Right atrium auricular region (tissue), 2 donors: ENCODE measurements around the gene NXPH1. TPM values are rescaled to one million over a fixed set of nuclear protein-coding genes. Genes with fewer than 3 reads are reported as not detected.
A peak's percentile ranks its signal among the peaks of the same experiment; 100 is the strongest.

ENCODE experiments used
- DNase-seq: peaks from one replicate; pipeline ENCODE4 v3.0.0-alpha.2; 2019; ENCODE audit warnings: low spot score
- H3K27ac ChIP-seq, 2 donors: fragments of 200-600 bp; sonication (generic); 1 replicate in 1 of 2; 2 replicates in 1 of 2; pipeline ENCODE4 v1.5.1; 2016 to 2019
- H3K27me3 ChIP-seq, 2 donors: fragments of 200-600 bp; sonication (generic); one replicate each; pipeline versions ENCODE4 v1.5.1 to v1.6.0; 2017 to 2019
- H3K36me3 ChIP-seq: fragments of 200-600 bp; sonication (generic); one replicate; pipeline ENCODE4 v1.5.1; 2016
- H3K4me1 ChIP-seq, 2 donors: fragments of 200-600 bp; sonication (generic); one replicate each; pipeline versions ENCODE4 v1.5.1 to v1.6.0; 2017 to 2019
- H3K4me3 ChIP-seq, 2 donors: fragments of 200-600 bp; sonication (generic); 1 replicate in 1 of 2; 2 replicates in 1 of 2; pipeline ENCODE4 v1.5.1; 2017 to 2019; ENCODE audit warnings: mild to moderate bottlenecking in 1 of 2, moderate library complexity in 1 of 2
- H3K9me3 ChIP-seq, 2 donors: fragments of 200-600 bp; sonication (generic); one replicate each; pipeline ENCODE4 v1.5.1; 2019
- total RNA-seq, 2 donors: library from RNA; depleted of rRNA; stranded (reverse); fragments of >200 nt; gene quantifications; one replicate each; pipeline ENCODE4 v1.1.0, GENCODE V29; 2016
- TF ChIP-seq, protein P1 (sequence below), 2 donors: fragments of 200-600 bp; sonication (generic); IDR thresholded peaks; one replicate each; pipeline ENCODE4 v1.5.1; 2019; ENCODE audit warnings: antibody characterized with exemption in 2 of 2

The NXPH1 gene
- total RNA-seq, 2 donors from 2014 or later, result not detected

DNA sequence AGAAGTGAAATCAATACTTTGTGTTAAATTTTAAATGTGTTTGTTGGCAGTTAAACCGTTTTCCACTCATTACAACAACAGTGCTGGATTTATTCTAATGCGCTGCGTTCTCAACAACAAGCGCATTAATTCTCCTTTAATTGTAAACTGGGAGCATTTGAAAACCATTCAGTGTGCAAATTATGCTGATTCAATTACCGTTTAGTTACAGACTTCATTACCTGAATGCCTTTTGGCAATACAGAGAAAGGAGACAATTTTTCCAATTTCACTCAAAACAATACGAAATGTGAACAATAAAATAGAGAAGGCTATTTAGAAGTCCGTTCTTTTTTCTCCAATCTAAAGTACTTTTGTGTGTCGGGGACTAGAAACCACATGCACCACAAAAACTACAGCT, 4.2 kb downstream of the NXPH1 start:
- TF ChIP-seq, protein P1, sequence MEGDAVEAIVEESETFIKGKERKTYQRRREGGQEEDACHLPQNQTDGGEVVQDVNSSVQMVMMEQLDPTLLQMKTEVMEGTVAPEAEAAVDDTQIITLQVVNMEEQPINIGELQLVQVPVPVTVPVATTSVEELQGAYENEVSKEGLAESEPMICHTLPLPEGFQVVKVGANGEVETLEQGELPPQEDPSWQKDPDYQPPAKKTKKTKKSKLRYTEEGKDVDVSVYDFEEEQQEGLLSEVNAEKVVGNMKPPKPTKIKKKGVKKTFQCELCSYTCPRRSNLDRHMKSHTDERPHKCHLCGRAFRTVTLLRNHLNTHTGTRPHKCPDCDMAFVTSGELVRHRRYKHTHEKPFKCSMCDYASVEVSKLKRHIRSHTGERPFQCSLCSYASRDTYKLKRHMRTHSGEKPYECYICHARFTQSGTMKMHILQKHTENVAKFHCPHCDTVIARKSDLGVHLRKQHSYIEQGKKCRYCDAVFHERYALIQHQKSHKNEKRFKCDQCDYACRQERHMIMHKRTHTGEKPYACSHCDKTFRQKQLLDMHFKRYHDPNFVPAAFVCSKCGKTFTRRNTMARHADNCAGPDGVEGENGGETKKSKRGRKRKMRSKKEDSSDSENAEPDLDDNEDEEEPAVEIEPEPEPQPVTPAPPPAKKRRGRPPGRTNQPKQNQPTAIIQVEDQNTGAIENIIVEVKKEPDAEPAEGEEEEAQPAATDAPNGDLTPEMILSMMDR (IDR thresholded peaks at IDR 0.05), result no peak
- Histone ChIP-seq H3K4me1 (peaks cover 0 to 29% of the 10 kb centered on the region in 2 donors), H3K36me3 (no peaks in the 10 kb centered on the region), H3K27ac (no peak overlapping the region), H3K9me3 (no peaks in the 10 kb centered on the region), H3K4me3 (no peak overlapping the region), H3K27me3 (peaks cover 31 to 55% of the 10 kb centered on the region in 2 donors)
- no peak for DNase-seq

DNA sequence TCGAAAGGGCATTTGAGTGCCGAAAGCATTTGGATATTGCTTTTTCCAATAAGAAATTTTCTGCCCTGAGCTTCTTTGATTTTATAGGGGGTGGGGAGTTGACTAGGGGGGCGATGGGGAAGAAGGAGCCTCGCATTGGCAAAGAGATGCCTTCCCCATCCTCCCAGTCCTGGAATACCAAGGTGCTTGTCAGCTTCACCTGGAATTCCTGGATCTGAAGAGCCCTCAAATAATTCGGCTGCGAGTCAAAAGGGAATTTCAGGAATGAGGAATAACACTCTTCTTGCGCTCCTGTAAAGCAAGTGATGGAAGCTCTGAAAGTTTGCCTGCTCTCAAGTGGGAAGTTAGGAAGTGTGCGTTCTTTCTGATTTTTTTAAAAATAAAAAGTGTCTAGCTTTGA, 7.3 kb downstream of the NXPH1 start:
- DNase-seq, result no peak
- H3K36me3 ChIP-seq, result no peaks in the 10 kb centered on the region
- H3K27ac ChIP-seq, result no peak overlapping the region
- H3K4me1 ChIP-seq, result peaks cover 0 to 22% of the 10 kb centered on the region in 2 donors
- TF ChIP-seq, protein P1 (IDR thresholded peaks at IDR 0.05), result no peak
- no peaks in the 10 kb centered on the region for H3K9me3 ChIP-seq
- peaks cover 27 to 49% of the 10 kb centered on the region in 2 donors for H3K27me3 ChIP-seq
- H3K4me3 ChIP-seq, result no peak overlapping the region

DNA sequence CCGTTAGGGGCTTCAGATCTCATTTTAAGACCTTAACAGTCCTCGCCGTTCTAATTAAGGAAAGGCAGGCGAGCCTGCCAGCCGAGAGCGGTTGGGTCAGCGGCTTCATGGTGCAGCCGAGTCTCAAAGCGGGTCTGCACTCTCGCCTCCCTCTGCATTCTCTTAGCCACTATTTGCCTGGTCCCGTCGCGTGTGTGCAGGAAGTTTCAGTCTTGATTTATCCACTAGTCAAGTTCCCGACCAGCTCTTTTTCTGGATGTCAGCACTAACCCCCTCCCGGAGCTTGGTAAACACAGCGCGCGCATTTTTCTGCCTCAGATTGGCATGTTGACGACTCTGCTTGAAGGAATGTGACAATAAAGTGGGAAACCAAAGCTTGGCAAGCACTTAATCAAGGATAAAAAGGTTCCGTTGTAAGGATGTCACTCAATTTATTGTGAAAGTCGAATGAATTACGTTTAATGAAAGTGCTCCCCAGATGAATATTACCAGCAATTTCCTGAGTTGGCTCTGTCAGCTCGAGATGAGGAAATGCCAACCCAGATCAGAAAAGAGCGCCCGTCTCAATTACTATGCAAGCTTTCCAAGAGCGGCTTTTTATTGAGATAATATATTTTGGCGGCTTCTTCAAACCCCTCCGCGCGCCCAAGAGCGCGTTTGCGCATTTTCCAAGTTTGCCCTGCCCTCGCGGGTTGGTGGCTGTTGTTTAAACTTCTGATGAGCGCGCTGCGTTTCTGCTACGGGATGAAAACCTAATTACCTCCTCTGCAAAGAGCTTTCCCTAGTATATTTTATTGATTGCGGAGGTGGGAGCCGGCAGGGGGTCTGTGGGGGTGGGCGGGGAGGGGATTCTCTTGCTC, 7.9 kb downstream of the NXPH1 start:
- no peaks in the 10 kb centered on the region for H3K9me3 ChIP-seq
- no peak for DNase-seq
- peaks cover 27 to 42% of the 10 kb centered on the region in 2 donors for H3K27me3 ChIP-seq

DNA sequence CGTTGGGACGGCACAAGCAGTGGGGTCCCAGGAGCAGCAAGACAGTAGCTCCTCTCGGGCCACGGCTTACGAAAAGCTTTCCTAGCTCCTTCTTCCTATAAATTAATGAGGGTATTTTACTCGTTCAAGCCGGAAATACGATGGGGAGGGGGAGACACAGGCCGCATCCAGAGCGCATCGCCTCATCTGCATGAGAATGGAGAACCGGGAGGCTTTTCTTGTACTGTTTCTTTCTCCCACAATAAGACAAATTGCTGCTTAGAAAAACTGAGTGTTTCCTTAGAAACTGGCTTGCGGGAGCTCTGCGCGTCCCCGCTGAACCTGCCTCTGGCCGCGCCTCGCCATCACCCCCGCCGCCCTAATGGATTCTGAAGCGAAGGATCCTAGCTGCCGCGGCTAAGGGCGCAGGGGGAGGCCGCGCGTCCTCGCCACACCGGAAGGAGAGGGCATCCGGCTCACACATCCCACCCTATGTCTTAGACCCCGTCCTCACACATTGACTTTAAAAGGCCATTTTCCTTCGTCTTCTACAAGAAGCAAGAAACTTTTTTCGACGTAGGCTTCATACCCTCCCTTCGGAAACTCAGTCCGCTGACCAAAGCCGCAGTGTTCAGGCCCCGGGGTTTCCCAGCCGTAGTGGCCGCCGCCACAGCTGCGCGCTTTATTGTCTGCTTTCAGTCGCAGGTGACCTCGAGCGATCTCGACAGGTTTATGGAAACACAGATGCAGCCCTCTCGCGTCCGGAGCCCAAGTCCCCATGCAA, 8.8 kb downstream of the NXPH1 start:
- DNase-seq, result no peak
- H3K4me3 ChIP-seq, result no peak overlapping the region
- H3K9me3 ChIP-seq, result no peaks in the 10 kb centered on the region
- no peaks in the 10 kb centered on the region for H3K36me3 ChIP-seq
- peaks cover 0 to 17% of the 10 kb centered on the region in 2 donors for H3K4me1 ChIP-seq
- TF ChIP-seq, protein P1 (IDR thresholded peaks at IDR 0.05), result no peak
- H3K27me3 ChIP-seq, result peaks cover 22 to 38% of the 10 kb centered on the region in 2 donors
- H3K27ac ChIP-seq, result no peak overlapping the region

More for the DNA sequence above, 7.9 kb downstream of the NXPH1 start:
- Histone ChIP-seq H3K4me3 (no peak overlapping the region), H3K36me3 (no peaks in the 10 kb centered on the region), H3K4me1 (peaks cover 0 to 22% of the 10 kb centered on the region in 2 donors), H3K27ac (no peak overlapping the region)
- TF ChIP-seq, protein P1 (IDR thresholded peaks at IDR 0.05), result no peak

DNA sequence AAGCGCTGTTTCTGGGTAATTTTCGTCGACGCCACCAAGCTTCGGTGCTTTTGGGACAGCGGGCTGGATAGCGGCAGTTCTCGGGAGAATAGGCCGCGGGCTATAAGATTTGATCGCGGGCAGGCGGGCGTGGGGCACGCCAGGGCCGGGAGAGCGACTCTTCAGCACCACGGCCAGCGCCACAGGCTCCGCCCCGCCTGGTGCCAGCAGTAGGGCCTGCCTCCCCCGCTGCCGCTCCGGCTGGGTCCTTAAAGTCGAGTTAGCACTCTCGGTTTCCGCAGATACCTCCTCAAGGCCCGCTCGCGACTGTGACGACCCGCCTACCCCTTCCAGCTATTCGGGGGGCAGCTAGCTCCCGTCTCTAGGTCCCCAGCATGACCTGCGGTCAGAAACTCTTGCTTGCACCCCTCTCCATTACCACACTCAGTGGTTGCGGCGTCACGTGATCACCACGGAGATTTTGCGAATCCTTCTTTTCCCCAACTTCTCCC, 9.4 kb downstream of the NXPH1 start:
- H3K36me3 ChIP-seq, result no peaks in the 10 kb centered on the region
- peaks cover 0 to 17% of the 10 kb centered on the region in 2 donors for H3K4me1 ChIP-seq
- peak overlapping the region in 1 of 2 donors; percentile 17 for H3K4me3 ChIP-seq
- TF ChIP-seq, protein P1 (IDR thresholded peaks at IDR 0.05), result no peak
- H3K27ac ChIP-seq, result no peak overlapping the region
- no peak for DNase-seq
- no peaks in the 10 kb centered on the region for H3K9me3 ChIP-seq
- peaks cover 22 to 38% of the 10 kb centered on the region in 2 donors for H3K27me3 ChIP-seq
